ENCODE data around the gene SFSWAP. TPM values are rescaled to one million over a fixed set of nuclear protein-coding genes. Genes with fewer than 3 reads are reported as not detected.

SFSWAP gene
- total RNA-seq, 1 experiment from 2014 or later: 50.4 TPM

GRCh38 chr12:131737150-131737827, 26.4 kb downstream of the SFSWAP start:
- Histone ChIP-seq H3K4me1 (ENCODE audit: control insufficient read depth in 1 of 2, insufficient read depth in 2 of 2, low read length in 2 of 2) (peaks cover 15 to 28% of the 10 kb centered on the region in 2 experiments), H3K9me2 (ENCODE audit: insufficient read depth) (no peaks in the 10 kb centered on the region), H4K20me1 (ENCODE audit: insufficient read depth) (no peaks in the 10 kb centered on the region), H3K9ac (ENCODE audit: low read length) (peak overlapping the region; percentile 57), H2AFZ (ENCODE audit: low read depth, low read length, poor library complexity, severe bottlenecking) (no peak overlapping the region), H3K27ac (ENCODE audit: low read depth, low read length) (peak overlapping the region; percentile 70), H3K4me2 (ENCODE audit: low read length) (peak overlapping the region; percentile 73), H3K9me3 (ENCODE audit: control insufficient read depth in 1 of 2, insufficient read depth in 1 of 2, low read depth in 1 of 2, low read length in 2 of 2) (peaks cover 0 to under 1% of the 10 kb centered on the region in 2 experiments; a peak in 2 of 4 replicates), H3K4me3 (replicated peaks in 1 of 2; ENCODE audit: low read depth in 1 of 2, low read length in 2 of 2) (peak overlapping the region; percentile 26 to 36), H3K79me2 (ENCODE audit: insufficient read depth, low read length) (peaks cover 25% of the 10 kb centered on the region), H3K27me3 (ENCODE audit: insufficient read depth, low read length) (no peaks in the 10 kb centered on the region), H3K36me3 (ENCODE audit: control insufficient read depth in 1 of 2, insufficient read depth in 2 of 2, low read length in 2 of 2) (peaks cover 25 to 49% of the 10 kb centered on the region in 2 experiments)
- intact Hi-C loops (cut with micrococcal nuclease): no loop called here
- ATAC-seq (peak; percentile 98), DNase-seq (ENCODE audit: low read depth, low spot score) (peak; percentile 95)
- POLR2A ChIA-PET: no interaction called here
- BruUV-seq (replicated peaks): no TSS peak
- CTCF ChIA-PET: no interaction called here
- RAD21 ChIA-PET (ENCODE audit: low non-redundant PET in 1 of 2, low total read pairs in 2 of 2, uncharacterized antibody in 2 of 2, unreplicated experiment in 2 of 2): no interaction called here
- TF ChIP-seq CEBPB (IDR thresholded peaks at IDR 0.05; ENCODE audit: low read depth) (no peak; the same call in 1 of the 2 replicates), REST (IDR thresholded peaks at IDR 0.05; ENCODE audit: low read depth) (no peak), YY1 (IDR thresholded peaks at IDR 0.05; ENCODE audit: extremely low read depth, insufficient replicate concordance, low read depth, low read length) (no peak), CBX3 (IDR thresholded peaks at IDR 0.05; ENCODE audit: low read depth) (peak; percentile 70), EZH2 (IDR thresholded peaks at IDR 0.05) (no peak), EGR1 (IDR thresholded peaks at IDR 0.05; ENCODE audit: low read depth) (no peak), ELF1 (IDR thresholded peaks at IDR 0.05; ENCODE audit: borderline replicate concordance, low read depth) (no peak), RAD21 (IDR thresholded peaks at IDR 0.05; ENCODE audit: low read depth) (no peak), ZBTB33 (IDR thresholded peaks at IDR 0.05; ENCODE audit: extremely low read depth, insufficient replicate concordance, low read length) (no peak), SIN3A (IDR thresholded peaks at IDR 0.05; ENCODE audit: low read depth) (peak; percentile 83), ZFX (IDR thresholded peaks at IDR 0.05) (no peak), POLR2A (IDR thresholded peaks at IDR 0.05; ENCODE audit: borderline replicate concordance, extremely low read depth, insufficient read depth, insufficient read length) (no peak), TCF7L2 (IDR thresholded peaks at IDR 0.05; ENCODE audit: borderline replicate concordance, extremely low read depth, insufficient read depth, insufficient read length) (peak; percentile 74), SRF (IDR thresholded peaks at IDR 0.05; ENCODE audit: low read depth) (peak; percentile 74), CTCF (IDR thresholded peaks at IDR 0.05 in 2 of 3, conservative IDR thresholded peaks at IDR 0.05 in 1 of 3; ENCODE audit: borderline replicate concordance in 1 of 3, insufficient read depth in 1 of 3, low read depth in 2 of 3, low read length in 2 of 3) (no peak), POLR2AphosphoS5 (IDR thresholded peaks at IDR 0.05; ENCODE audit: low read depth, low read length) (peak; percentile 74), JUND (IDR thresholded peaks at IDR 0.05) (peak; percentile 98), MAX (IDR thresholded peaks at IDR 0.05) (peak; percentile 94), EZH2phosphoT487 (IDR thresholded peaks at IDR 0.05; ENCODE audit: borderline replicate concordance) (no peak), ATF3 (IDR thresholded peaks at IDR 0.05) (no peak)
